OCI-LY3 (cell line): ENCODE results near the gene TBC1D1.

Experiments used
- CTCF ChIP-seq: fragments of 200-600, 300-600 bp; sonication (generic); IDR thresholded peaks from 2 replicates; pipeline ENCODE4 v1.5.1; 2014; ENCODE audit warnings: antibody characterized with exemption, low read length, low read depth
- EZH2phosphoT487 ChIP-seq: fragments of 200-600 bp; shearing (Covaris generic); IDR thresholded peaks from 2 replicates; pipeline ENCODE4 v1.6.1; 2018; ENCODE audit warnings: antibody characterized with exemption, mixed run types, low read depth

GRCh38 chr4:37847311-37847884 is 43.5 kb upstream of the TBC1D1 start:
- no peak for TF ChIP-seq CTCF
- TF ChIP-seq EZH2phosphoT487, result no peak
